Nephron (organoid): ENCODE data around the gene HAT1.

Experiments
- H3K27ac Mint-ChIP-seq, 3 experiments: 2 replicates each; pipeline ENCODE4 v1.8.0; 2020; ENCODE audit warnings: mixed read lengths in 3 of 3, mild to moderate bottlenecking in 2 of 3, moderate library complexity in 1 of 3
- H3K27me3 Mint-ChIP-seq: 2 replicates; pipeline ENCODE4 v1.8.0; 2021; ENCODE audit warnings: low read depth, mild to moderate bottlenecking, moderate library complexity, mixed read lengths
- H3K36me3 Mint-ChIP-seq: 2 replicates; pipeline ENCODE4 v1.8.0; 2020; ENCODE audit warnings: low read depth, mixed read lengths
- H3K4me1 Mint-ChIP-seq: 2 replicates; pipeline ENCODE4 v1.8.0; 2020; ENCODE audit warnings: mixed read lengths
- H3K4me3 Mint-ChIP-seq, 3 experiments: 2 replicates each; pipeline ENCODE4 v1.8.0; 2020; ENCODE audit warnings: mild to moderate bottlenecking in 3 of 3, mixed read lengths in 3 of 3, moderate library complexity in 2 of 3
- H3K9me3 Mint-ChIP-seq: 2 replicates; pipeline ENCODE4 v1.8.0; 2020; ENCODE audit warnings: mixed read lengths
- TF ChIP-seq, protein P1 (sequence below), 3 experiments: fragments of 200-600 bp; sonication (generic); IDR thresholded peaks; one replicate each; pipeline ENCODE4 v1.5.0; 2021; ENCODE audit warnings: antibody characterized with exemption in 3 of 3; ENCODE audit not compliant: unreplicated experiment in 3 of 3

HAT1 gene

DNA sequence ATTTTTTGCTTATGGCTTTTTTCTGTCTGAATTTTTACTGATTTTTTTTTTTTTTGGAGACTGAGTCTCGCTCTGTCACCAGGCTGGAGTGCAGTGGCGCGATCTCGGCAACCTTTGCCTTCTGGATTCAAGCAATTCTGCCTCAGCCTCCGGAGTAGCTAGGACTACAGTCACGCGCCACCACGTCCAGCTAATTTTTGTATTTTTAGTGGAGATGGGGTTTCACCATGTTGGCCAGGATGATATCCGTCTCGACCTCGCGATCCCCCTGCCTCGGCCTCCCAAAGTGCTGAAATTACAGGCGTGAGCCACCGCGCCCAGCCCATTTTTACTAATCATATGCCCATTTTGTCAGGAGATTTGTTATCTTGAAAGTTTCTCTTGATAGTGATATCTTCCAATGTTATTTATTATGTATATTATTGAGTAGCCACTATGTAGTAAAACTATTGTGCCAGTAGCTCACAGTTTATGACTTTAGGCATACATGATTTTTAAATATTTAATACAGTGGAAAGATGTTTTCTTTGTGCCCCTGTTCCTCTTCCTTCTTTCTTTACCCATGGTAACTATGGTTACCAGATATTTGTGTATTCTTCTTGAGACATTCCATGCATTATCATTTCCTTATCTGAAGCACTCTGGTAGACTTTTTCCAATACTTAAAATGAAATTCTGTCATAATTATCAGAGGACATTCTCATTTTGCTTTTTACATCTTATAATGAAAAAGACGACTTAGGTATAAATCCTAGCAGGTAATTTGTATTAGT lies 2.1 kb downstream of the HAT1 start:
- Mint-ChIP-seq H3K27ac (peak overlapping the region; percentile 36 to 98 (median 42)), H3K4me1 (peaks cover 17% of the 10 kb centered on the region), H3K9me3 (no peaks in the 10 kb centered on the region), H3K27me3 (no peaks in the 10 kb centered on the region), H3K36me3 (peaks cover 29% of the 10 kb centered on the region), H3K4me3 (peak overlapping the region; percentile 95 to 97 (median 97))
- TF ChIP-seq, protein P1, sequence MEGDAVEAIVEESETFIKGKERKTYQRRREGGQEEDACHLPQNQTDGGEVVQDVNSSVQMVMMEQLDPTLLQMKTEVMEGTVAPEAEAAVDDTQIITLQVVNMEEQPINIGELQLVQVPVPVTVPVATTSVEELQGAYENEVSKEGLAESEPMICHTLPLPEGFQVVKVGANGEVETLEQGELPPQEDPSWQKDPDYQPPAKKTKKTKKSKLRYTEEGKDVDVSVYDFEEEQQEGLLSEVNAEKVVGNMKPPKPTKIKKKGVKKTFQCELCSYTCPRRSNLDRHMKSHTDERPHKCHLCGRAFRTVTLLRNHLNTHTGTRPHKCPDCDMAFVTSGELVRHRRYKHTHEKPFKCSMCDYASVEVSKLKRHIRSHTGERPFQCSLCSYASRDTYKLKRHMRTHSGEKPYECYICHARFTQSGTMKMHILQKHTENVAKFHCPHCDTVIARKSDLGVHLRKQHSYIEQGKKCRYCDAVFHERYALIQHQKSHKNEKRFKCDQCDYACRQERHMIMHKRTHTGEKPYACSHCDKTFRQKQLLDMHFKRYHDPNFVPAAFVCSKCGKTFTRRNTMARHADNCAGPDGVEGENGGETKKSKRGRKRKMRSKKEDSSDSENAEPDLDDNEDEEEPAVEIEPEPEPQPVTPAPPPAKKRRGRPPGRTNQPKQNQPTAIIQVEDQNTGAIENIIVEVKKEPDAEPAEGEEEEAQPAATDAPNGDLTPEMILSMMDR (IDR thresholded peaks at IDR 0.05; ENCODE audit: unreplicated experiment in 3 of 3), result no peak

DNA sequence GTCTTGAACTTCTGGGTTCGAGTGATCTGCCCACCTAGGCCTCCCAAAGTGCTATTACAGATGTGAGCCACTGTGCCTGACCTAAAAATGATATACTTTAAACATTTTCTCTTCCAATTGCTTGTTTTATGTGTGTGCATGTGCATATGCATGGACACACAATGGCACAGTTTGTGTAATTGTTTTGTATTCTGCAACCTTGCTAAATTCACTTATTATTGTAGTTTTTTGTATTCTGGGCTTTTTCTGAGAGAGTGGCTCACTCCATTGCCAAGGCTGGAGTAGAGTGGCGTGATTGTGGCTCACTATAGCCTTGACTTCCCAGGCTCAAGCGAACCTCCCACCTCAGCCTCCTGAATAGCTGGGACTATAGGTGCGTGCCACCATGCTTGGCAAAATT lies 8.1 kb downstream of the HAT1 start:
- Mint-ChIP-seq H3K9me3 (peaks cover 3% of the 10 kb centered on the region), H3K4me1 (no peaks in the 10 kb centered on the region), H3K36me3 (peaks cover 66% of the 10 kb centered on the region), H3K27me3 (no peaks in the 10 kb centered on the region), H3K27ac (no peak overlapping the region), H3K4me3 (no peak overlapping the region)
- TF ChIP-seq, protein P1 (IDR thresholded peaks at IDR 0.05; ENCODE audit: unreplicated experiment in 3 of 3), result no peak

DNA sequence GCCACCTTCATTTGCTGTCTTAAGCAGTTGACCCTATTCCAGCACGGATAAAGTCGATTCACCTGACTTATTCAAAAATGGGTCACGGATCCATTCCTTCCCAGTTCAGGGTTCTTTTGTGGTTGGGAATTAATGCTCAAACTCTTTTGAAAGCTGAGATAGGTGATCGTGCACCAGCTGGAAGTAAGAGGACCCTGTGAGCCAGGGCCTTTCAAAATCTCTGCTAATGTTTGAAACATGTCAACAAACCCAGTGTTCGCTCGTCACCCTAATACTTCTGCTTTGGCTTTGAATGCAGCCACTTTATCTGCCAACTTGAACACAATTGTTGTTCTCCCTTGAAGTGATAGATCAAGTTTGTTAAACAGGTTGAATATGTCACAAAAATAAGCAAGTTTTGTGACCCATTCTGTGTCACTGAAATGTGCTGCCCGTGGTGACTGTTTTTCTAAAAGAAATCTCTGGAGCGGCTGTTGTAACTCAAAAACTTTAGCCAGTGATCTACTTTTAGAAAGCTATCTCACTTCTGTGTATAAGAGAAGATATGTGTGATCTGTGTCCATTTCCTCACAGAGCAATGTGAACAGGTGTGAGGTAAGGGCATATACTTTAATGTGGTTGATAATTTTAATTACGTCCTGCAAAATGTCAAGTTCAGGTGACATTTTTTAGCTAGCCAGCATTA lies 16.9 kb downstream of the HAT1 start:
- no peaks in the 10 kb centered on the region for H3K4me1 Mint-ChIP-seq
- H3K27ac Mint-ChIP-seq, result no peak overlapping the region
- H3K9me3 Mint-ChIP-seq, result peaks cover 9% of the 10 kb centered on the region
- peaks cover 44% of the 10 kb centered on the region for H3K36me3 Mint-ChIP-seq
- H3K4me3 Mint-ChIP-seq, result no peak overlapping the region
- TF ChIP-seq, protein P1 (IDR thresholded peaks at IDR 0.05; ENCODE audit: unreplicated experiment in 3 of 3), result no peak
- no peaks in the 10 kb centered on the region for H3K27me3 Mint-ChIP-seq

DNA sequence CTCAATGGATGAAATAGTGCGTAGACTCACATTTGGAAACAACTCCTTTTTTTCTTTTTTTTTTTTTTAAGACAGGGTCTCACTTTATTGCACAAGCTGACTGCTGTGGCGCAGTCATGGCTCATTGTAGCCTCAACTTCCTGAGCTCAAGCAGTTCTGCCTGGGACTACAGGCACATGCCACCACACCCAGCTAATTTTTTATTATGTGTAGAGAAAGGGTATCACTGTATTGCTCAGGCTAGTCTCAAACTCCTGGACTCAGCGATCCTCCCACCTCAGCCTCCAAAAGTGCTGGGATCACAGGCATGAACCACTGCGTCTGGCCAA lies 17.4 kb downstream of the HAT1 start:
- peaks cover 9% of the 10 kb centered on the region for H3K9me3 Mint-ChIP-seq
- no peaks in the 10 kb centered on the region for H3K4me1 Mint-ChIP-seq
- TF ChIP-seq, protein P1 (IDR thresholded peaks at IDR 0.05; ENCODE audit: unreplicated experiment in 3 of 3), result no peak

DNA sequence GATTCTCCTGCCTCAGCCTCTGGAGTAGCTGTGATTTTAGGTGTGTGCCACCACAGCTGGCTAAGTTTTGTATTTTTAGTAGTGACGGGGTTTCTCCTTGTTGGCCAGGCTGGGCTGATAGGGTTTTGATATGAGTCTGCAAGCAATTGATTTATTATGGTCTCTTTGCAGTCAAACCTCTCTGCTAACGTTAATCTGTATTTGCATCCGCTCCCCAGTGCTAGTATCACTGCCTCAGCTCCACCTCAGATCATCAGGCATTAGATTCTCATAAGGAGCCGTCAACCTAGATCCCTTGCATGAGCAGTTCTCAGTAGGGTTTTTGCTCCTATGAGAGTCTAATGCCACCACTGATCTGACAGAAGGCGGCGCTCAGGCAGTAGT lies 19.0 kb downstream of the HAT1 start:
- Mint-ChIP-seq H3K36me3 (peaks cover 42% of the 10 kb centered on the region), H3K4me3 (no peak overlapping the region), H3K27me3 (no peaks in the 10 kb centered on the region), H3K4me1 (no peaks in the 10 kb centered on the region), H3K9me3 (peaks cover 9% of the 10 kb centered on the region), H3K27ac (no peak overlapping the region)
- TF ChIP-seq, protein P1 (IDR thresholded peaks at IDR 0.05; ENCODE audit: unreplicated experiment in 3 of 3), result no peak

More for the DNA sequence above, 17.4 kb downstream of the HAT1 start:
- Mint-ChIP-seq H3K36me3 (peaks cover 42% of the 10 kb centered on the region), H3K27ac (no peak overlapping the region), H3K4me3 (no peak overlapping the region), H3K27me3 (no peaks in the 10 kb centered on the region)
